Upper lobe of right lung (tissue), 1 donor: ENCODE measurements around the gene MTCL1. TPM values are rescaled to one million over a fixed set of nuclear protein-coding genes. Genes with fewer than 3 reads are reported as not detected.
A peak's percentile ranks its signal among the peaks of the same experiment; 100 is the strongest.

ENCODE experiments used
- ATAC-seq: fragments of 200-7000 bp; cut with Tn5 transposase; one replicate; pipeline ENCODE4 v1.9.1; 2020; ENCODE audit warnings: mild to moderate bottlenecking, moderate library complexity
- DNase-seq: peaks from one replicate; pipeline ENCODE4 v3.0.0-alpha.2; 2020
- H3K27ac ChIP-seq: fragments of 200-600 bp; one replicate; pipeline ENCODE4 v1.8.0; 2022
- H3K27me3 ChIP-seq: fragments of 200-600 bp; one replicate; pipeline ENCODE4 v1.8.0; 2022; ENCODE audit warnings: mild to moderate bottlenecking
- H3K36me3 ChIP-seq: fragments of 200-600 bp; one replicate; pipeline ENCODE4 v1.8.0; 2022
- H3K4me1 ChIP-seq: fragments of 200-600 bp; one replicate; pipeline ENCODE4 v1.8.0; 2022
- H3K4me3 ChIP-seq: fragments of 200-600 bp; one replicate; pipeline ENCODE4 v1.8.0; 2022; ENCODE audit warnings: mild to moderate bottlenecking
- H3K9me3 ChIP-seq: fragments of 200-600 bp; one replicate; pipeline ENCODE4 v1.8.0; 2022
- intact Hi-C: fragments of 100-400 bp; cut with DNase I; formaldehyde crosslinking; loops from one replicate; pipeline ENCODE4 v1.11.0; 2022
- total RNA-seq: library from RNA; stranded (reverse); fragmentation: NEBNext Ultra II Directional; extraction: Animal tissue kit (Norgen Biotek cat#: 25700); gene quantifications from one replicate; pipeline ENCODE4 v1.2.1, GENCODE V29; 2021
- TF ChIP-seq, protein P1 (sequence below): fragments of 200-600 bp; IDR thresholded peaks from one replicate; pipeline ENCODE4 v1.8.0; 2022; ENCODE audit warnings: antibody characterized with exemption
- donor health status: DM: no; HTN: yes; CAD: no; lungs with severe emphysema.

MTCL1 gene
- total RNA-seq, 1 donor from 2014 or later: 10.1 TPM

GRCh38 chr18:8868276-8868675 lies 162.9 kb downstream of the MTCL1 start:
- no peaks in the 10 kb centered on the region for H3K36me3 ChIP-seq
- H3K4me3 ChIP-seq: no peak overlapping the region
- H3K27ac ChIP-seq: no peak overlapping the region
- ATAC-seq: no peak
- TF ChIP-seq, protein P1, sequence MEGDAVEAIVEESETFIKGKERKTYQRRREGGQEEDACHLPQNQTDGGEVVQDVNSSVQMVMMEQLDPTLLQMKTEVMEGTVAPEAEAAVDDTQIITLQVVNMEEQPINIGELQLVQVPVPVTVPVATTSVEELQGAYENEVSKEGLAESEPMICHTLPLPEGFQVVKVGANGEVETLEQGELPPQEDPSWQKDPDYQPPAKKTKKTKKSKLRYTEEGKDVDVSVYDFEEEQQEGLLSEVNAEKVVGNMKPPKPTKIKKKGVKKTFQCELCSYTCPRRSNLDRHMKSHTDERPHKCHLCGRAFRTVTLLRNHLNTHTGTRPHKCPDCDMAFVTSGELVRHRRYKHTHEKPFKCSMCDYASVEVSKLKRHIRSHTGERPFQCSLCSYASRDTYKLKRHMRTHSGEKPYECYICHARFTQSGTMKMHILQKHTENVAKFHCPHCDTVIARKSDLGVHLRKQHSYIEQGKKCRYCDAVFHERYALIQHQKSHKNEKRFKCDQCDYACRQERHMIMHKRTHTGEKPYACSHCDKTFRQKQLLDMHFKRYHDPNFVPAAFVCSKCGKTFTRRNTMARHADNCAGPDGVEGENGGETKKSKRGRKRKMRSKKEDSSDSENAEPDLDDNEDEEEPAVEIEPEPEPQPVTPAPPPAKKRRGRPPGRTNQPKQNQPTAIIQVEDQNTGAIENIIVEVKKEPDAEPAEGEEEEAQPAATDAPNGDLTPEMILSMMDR: no peak
- H3K4me1 ChIP-seq: no peaks in the 10 kb centered on the region
- no peaks in the 10 kb centered on the region for H3K27me3 ChIP-seq
- intact Hi-C loops: no loop called here
- no peak for DNase-seq
- H3K9me3 ChIP-seq: no peaks in the 10 kb centered on the region

GRCh38 chr18:8868779-8869415 lies 163.5 kb downstream of the MTCL1 start:
- TF ChIP-seq, protein P1: no peak
- ATAC-seq: no peak
- no peaks in the 10 kb centered on the region for H3K36me3 ChIP-seq
- H3K27me3 ChIP-seq: no peaks in the 10 kb centered on the region
- no peaks in the 10 kb centered on the region for H3K9me3 ChIP-seq
- no peaks in the 10 kb centered on the region for H3K4me1 ChIP-seq
- H3K27ac ChIP-seq: no peak overlapping the region
- H3K4me3 ChIP-seq: no peak overlapping the region
- intact Hi-C loops: no loop called here
- no peak for DNase-seq

- ATAC-seq (peak; percentile 20), DNase-seq (no peak)
- intact Hi-C loops: no loop called here
- Histone ChIP-seq H3K4me3 (no peak overlapping the region), H3K27me3 (no peaks in the 10 kb centered on the region), H3K9me3 (no peaks in the 10 kb centered on the region), H3K36me3 (no peaks in the 10 kb centered on the region), H3K27ac (no peak overlapping the region), H3K4me1 (no peaks in the 10 kb centered on the region)
- TF ChIP-seq, protein P1: no peak
Observed at GRCh38 chr18:8869696-8870095, 164.3 kb downstream of the MTCL1 start.

- H3K9me3 ChIP-seq: no peaks in the 10 kb centered on the region
- H3K27me3 ChIP-seq: no peaks in the 10 kb centered on the region
- H3K4me3 ChIP-seq: no peak overlapping the region
- no peaks in the 10 kb centered on the region for H3K36me3 ChIP-seq
- ATAC-seq: no peak
- intact Hi-C loops: no loop called here
- no peak for DNase-seq
- no peak overlapping the region for H3K27ac ChIP-seq
- H3K4me1 ChIP-seq: no peaks in the 10 kb centered on the region
- TF ChIP-seq, protein P1: no peak
Observed at GRCh38 chr18:8870528-8870927, 165.2 kb downstream of the MTCL1 start.

DNA sequence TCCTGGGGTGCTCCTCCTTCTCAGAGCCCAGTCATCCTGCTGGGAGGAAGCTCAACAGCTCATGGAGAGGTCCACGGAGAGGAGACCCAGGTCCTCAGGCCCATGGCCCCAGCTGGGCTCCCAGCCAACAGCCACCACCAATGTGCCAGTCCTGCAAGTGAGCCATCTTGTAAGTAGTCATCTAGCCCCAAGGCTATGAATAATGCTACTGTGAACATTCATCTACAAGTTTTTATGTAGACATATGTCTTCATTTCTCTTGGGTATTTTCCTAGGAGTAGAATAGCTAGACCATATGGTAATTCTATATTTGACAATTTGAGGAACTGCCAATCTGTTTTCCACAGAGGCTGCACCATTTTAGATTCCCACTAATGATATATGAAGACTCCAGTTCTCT lies 166.1 kb downstream of the MTCL1 start:
- intact Hi-C loops: no loop called here
- DNase-seq (no peak), ATAC-seq (no peak)
- Histone ChIP-seq H3K27me3 (no peaks in the 10 kb centered on the region), H3K27ac (no peak overlapping the region), H3K36me3 (no peaks in the 10 kb centered on the region), H3K4me3 (no peak overlapping the region), H3K9me3 (no peaks in the 10 kb centered on the region), H3K4me1 (no peaks in the 10 kb centered on the region)
- TF ChIP-seq, protein P1: no peak

- Histone ChIP-seq H3K27me3 (no peaks in the 10 kb centered on the region), H3K27ac (no peak overlapping the region), H3K4me3 (no peak overlapping the region), H3K9me3 (no peaks in the 10 kb centered on the region), H3K4me1 (no peaks in the 10 kb centered on the region), H3K36me3 (no peaks in the 10 kb centered on the region)
- no peak for DNase-seq
- no peak for ATAC-seq
- TF ChIP-seq, protein P1: no peak
- intact Hi-C loops: no loop called here
Observed at GRCh38 chr18:8874872-8875271, 169.5 kb downstream of the MTCL1 start.
